ENCODE data around the gene FBXO44.

The FBXO44 gene

DNA sequence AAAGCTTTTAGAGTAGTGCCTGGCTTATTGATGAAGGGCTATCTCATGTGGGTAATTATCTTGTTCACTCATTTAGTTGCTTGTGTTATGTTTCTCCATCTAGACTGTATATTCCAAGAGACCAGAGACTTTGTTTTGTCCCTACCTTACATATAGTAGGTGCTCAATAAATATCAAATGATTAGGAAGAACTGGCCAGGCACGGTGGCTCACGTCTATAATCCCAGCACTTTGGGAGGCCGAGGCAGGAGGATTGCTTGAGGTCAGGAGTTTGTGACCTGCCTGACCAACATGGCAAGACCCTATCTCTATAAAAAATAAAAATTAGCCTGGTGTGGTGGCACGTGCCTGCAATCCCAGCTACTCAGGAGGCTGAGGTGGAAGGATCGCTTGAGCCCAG is 9.4 kb upstream of the FBXO44 start:
- TF ChIP-seq, protein P1, sequence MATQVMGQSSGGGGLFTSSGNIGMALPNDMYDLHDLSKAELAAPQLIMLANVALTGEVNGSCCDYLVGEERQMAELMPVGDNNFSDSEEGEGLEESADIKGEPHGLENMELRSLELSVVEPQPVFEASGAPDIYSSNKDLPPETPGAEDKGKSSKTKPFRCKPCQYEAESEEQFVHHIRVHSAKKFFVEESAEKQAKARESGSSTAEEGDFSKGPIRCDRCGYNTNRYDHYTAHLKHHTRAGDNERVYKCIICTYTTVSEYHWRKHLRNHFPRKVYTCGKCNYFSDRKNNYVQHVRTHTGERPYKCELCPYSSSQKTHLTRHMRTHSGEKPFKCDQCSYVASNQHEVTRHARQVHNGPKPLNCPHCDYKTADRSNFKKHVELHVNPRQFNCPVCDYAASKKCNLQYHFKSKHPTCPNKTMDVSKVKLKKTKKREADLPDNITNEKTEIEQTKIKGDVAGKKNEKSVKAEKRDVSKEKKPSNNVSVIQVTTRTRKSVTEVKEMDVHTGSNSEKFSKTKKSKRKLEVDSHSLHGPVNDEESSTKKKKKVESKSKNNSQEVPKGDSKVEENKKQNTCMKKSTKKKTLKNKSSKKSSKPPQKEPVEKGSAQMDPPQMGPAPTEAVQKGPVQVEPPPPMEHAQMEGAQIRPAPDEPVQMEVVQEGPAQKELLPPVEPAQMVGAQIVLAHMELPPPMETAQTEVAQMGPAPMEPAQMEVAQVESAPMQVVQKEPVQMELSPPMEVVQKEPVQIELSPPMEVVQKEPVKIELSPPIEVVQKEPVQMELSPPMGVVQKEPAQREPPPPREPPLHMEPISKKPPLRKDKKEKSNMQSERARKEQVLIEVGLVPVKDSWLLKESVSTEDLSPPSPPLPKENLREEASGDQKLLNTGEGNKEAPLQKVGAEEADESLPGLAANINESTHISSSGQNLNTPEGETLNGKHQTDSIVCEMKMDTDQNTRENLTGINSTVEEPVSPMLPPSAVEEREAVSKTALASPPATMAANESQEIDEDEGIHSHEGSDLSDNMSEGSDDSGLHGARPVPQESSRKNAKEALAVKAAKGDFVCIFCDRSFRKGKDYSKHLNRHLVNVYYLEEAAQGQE (IDR thresholded peaks at IDR 0.05; ENCODE audit: insufficient read depth in 1 of 2, low read depth in 2 of 2, low read length in 2 of 2): no peak
- TF ChIP-seq FOXP2 (optimal IDR thresholded peaks at IDR 0.05; ENCODE audit: borderline replicate concordance, extremely low read depth, extremely low read length, insufficient read depth) (no peak), SIN3A (IDR thresholded peaks at IDR 0.05; ENCODE audit: borderline replicate concordance, insufficient read depth, low read length) (no peak), TAF1 (IDR thresholded peaks at IDR 0.05; ENCODE audit: borderline replicate concordance, insufficient read depth, low read length) (no peak)

DNA sequence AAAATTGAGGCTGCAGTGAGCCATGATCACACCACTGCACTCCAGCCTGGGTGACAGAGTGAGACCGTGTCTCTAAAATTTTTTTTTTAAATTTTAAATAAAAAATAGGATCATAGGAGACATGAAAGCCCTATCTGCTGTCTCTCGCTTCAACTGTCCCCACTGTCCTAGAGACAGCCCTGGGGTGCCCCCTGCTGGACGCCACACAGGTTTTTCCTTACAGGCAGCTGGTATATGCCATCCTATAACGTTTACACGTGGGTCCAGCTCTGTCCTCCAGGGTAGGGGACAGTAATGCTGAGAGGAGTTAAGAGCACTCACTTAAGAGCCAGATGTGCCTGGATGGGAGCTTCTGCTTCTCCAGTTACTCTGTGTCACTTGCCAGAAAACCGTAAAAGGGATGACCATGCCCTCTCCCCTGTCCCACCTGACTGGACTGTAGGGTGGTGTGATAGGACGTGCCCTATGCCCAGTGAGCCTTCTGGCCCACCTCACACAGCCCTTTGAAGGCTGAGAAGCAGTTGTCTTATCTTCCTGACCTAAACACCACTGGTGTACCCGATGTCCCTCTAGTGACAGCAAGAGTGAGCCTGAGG is 8.9 kb upstream of the FBXO44 start:
- TF ChIP-seq FOXP2 (optimal IDR thresholded peaks at IDR 0.05; ENCODE audit: borderline replicate concordance, extremely low read depth, extremely low read length, insufficient read depth) (no peak), SIN3A (IDR thresholded peaks at IDR 0.05; ENCODE audit: borderline replicate concordance, insufficient read depth, low read length) (no peak), TAF1 (IDR thresholded peaks at IDR 0.05; ENCODE audit: borderline replicate concordance, insufficient read depth, low read length) (no peak), POLR2AphosphoS5 (IDR thresholded peaks at IDR 0.05; ENCODE audit: low read depth, low read length) (no peak)
- TF ChIP-seq, protein P1 (IDR thresholded peaks at IDR 0.05; ENCODE audit: insufficient read depth in 1 of 2, low read depth in 2 of 2, low read length in 2 of 2): no peak

DNA sequence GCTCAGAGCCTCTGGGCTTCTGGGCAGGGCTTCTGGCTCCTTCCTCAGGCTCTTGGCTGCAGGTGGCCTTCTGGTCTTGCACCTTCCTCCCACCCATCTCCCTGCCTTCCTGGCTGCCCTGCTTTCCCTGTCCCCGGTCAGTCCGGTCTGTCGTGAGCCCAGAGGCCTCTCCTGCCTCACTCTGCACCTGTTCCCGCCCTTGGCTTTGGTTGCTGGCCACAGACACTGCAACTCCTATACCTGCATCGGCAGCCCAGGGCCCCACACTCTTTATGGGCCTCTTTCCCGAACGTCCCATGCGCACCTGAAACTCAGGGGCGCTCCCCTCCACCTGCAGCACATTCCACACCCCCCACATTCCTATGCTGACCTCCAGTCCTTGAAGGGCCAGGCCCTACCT is 8.4 kb upstream of the FBXO44 start:
- TF ChIP-seq SIN3A (IDR thresholded peaks at IDR 0.05; ENCODE audit: borderline replicate concordance, insufficient read depth, low read length) (no peak), FOXP2 (optimal IDR thresholded peaks at IDR 0.05; ENCODE audit: borderline replicate concordance, extremely low read depth, extremely low read length, insufficient read depth) (no peak), TAF1 (IDR thresholded peaks at IDR 0.05; ENCODE audit: borderline replicate concordance, insufficient read depth, low read length) (no peak), POLR2AphosphoS5 (IDR thresholded peaks at IDR 0.05; ENCODE audit: low read depth, low read length) (no peak)
- TF ChIP-seq, protein P1 (IDR thresholded peaks at IDR 0.05; ENCODE audit: insufficient read depth in 1 of 2, low read depth in 2 of 2, low read length in 2 of 2): no peak

DNA sequence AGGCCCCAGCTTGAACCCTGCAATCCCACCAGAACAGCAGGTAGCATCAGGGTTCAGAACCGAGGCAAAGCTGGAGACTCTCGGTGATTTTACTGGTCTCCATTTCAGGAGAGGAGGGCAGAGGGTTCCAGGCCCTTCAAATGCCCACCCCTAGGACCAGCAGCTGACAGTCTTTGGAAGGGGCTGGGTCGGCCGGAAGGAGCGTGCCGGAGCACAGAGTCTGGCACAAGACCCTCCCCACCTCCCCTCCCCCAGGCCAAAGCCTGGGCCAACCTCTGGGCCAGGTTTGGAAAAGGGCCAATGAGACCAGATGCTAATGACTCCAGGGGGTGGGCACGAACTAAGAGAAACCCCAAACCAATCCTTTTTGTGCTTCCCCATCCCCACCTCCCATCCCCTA is 7.3 kb upstream of the FBXO44 start:
- TF ChIP-seq TAF1 (IDR thresholded peaks at IDR 0.05; ENCODE audit: borderline replicate concordance, insufficient read depth, low read length) (no peak), FOXP2 (optimal IDR thresholded peaks at IDR 0.05; ENCODE audit: borderline replicate concordance, extremely low read depth, extremely low read length, insufficient read depth) (no peak), SIN3A (IDR thresholded peaks at IDR 0.05; ENCODE audit: borderline replicate concordance, insufficient read depth, low read length) (no peak), POLR2AphosphoS5 (IDR thresholded peaks at IDR 0.05; ENCODE audit: low read depth, low read length) (no peak)
- TF ChIP-seq, protein P1 (IDR thresholded peaks at IDR 0.05; ENCODE audit: insufficient read depth in 1 of 2, low read depth in 2 of 2, low read length in 2 of 2): no peak

DNA sequence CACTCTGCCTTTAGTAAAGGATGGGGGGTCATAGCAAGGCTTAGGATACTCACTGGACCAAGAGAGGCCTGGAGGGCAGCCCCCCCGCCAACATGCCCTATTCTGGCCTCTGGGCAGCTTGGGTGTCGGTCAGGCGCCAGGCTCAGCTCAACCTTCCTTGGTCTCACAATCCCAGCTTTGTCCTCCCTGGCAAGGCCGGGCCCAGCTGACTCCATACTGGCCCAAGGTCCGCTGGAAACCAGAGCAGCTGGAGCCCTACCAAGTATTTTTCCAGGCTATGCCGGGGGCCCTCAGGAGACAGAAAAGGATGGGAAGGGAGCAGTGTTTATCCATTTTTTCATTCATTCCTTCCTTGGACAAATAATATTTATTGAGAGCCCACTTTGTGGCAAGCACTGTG is 6.6 kb upstream of the FBXO44 start:
- no peak for TF ChIP-seq POLR2AphosphoS5 (IDR thresholded peaks at IDR 0.05; ENCODE audit: low read depth, low read length)
- TF ChIP-seq, protein P1 (IDR thresholded peaks at IDR 0.05; ENCODE audit: insufficient read depth in 1 of 2, low read depth in 2 of 2, low read length in 2 of 2): no peak
- TF ChIP-seq TAF1 (IDR thresholded peaks at IDR 0.05; ENCODE audit: borderline replicate concordance, insufficient read depth, low read length): no peak
- no peak for TF ChIP-seq SIN3A (IDR thresholded peaks at IDR 0.05; ENCODE audit: borderline replicate concordance, insufficient read depth, low read length)
- TF ChIP-seq FOXP2 (optimal IDR thresholded peaks at IDR 0.05; ENCODE audit: borderline replicate concordance, extremely low read depth, extremely low read length, insufficient read depth): no peak
